Neural progenitor cell (in vitro differentiated cells): ENCODE data around the gene DHODH. TPM values are rescaled to one million over a fixed set of nuclear protein-coding genes. Genes with fewer than 3 reads are reported as not detected.
"Not testable (repeated sequence)": the region's sequence is repeated elsewhere in the genome, so short reads cannot be mapped to it uniquely, and the experiment has no call there.

Source experiments
- DNase-seq: peaks from one replicate; pipeline ENCODE4 v3.0.0-alpha.2; 2016; ENCODE audit warnings: low spot score
- H2AFZ ChIP-seq: fragments of 200-600 bp; sonication (generic); replicated peaks from 2 replicates; pipeline ENCODE4 v1.6.1; 2016; ENCODE audit warnings: antibody characterized with exemption
- H3F3A ChIP-seq: fragments of 200-600 bp; sonication (generic); 2 replicates; pipeline ENCODE4 v1.6.1; 2016; ENCODE audit warnings: antibody characterized with exemption, low read depth
- H3K27ac ChIP-seq: fragments of 200-600 bp; sonication (generic); 2 replicates; pipeline ENCODE4 v1.5.1; 2016; ENCODE audit warnings: mild to moderate bottlenecking
- H3K27me3 ChIP-seq: fragments of 200-600 bp; sonication (generic); 2 replicates; pipeline ENCODE4 v1.6.1; 2016; ENCODE audit warnings: mild to moderate bottlenecking, moderate library complexity
- H3K36me3 ChIP-seq: fragments of 200-600 bp; sonication (generic); 2 replicates; pipeline ENCODE4 v1.5.1; 2016
- H3K4me1 ChIP-seq: fragments of 200-600 bp; sonication (generic); 2 replicates; pipeline ENCODE4 v1.6.1; 2016; ENCODE audit warnings: mixed run types
- H3K4me2 ChIP-seq: fragments of 200-600 bp; sonication (generic); 2 replicates; pipeline ENCODE4 v1.6.1; 2016
- H3K4me3 ChIP-seq: fragments of 200-600 bp; sonication (generic); 2 replicates; pipeline ENCODE4 v1.5.1; 2016
- H3K79me2 ChIP-seq: fragments of 200-600 bp; sonication (generic); 2 replicates; pipeline ENCODE4 v1.6.1; 2016; ENCODE audit warnings: low read depth
- H3K9ac ChIP-seq: fragments of 200-600 bp; sonication (generic); 2 replicates; pipeline ENCODE4 v1.6.1; 2016
- H3K9me3 ChIP-seq: fragments of 200-600 bp; sonication (generic); 2 replicates; pipeline ENCODE4 v1.5.1; 2016; ENCODE audit warnings: low read depth
- H4K20me1 ChIP-seq: fragments of 200-600 bp; sonication (generic); 2 replicates; pipeline ENCODE4 v1.6.1; 2016; ENCODE audit warnings: low read depth
- H3K27ac Mint-ChIP-seq: 3 replicates; pipeline ENCODE4 v1.8.0; 2021; ENCODE audit warnings: mixed read lengths
- H3K27me3 Mint-ChIP-seq: 2 replicates; pipeline ENCODE4 v1.8.0; 2022; ENCODE audit warnings: low read depth, mild to moderate bottlenecking, inconsistent platforms, moderate library complexity, mixed read lengths; ENCODE audit not compliant: insufficient read depth
- H3K36me3 Mint-ChIP-seq: 3 replicates; pipeline ENCODE4 v1.8.0; 2021; ENCODE audit warnings: mixed read lengths
- H3K4me1 Mint-ChIP-seq: 3 replicates; pipeline ENCODE4 v1.8.0; 2021; ENCODE audit warnings: mixed read lengths
- H3K4me3 Mint-ChIP-seq: 3 replicates; pipeline ENCODE4 v1.8.0; 2021; ENCODE audit warnings: mild to moderate bottlenecking, moderate library complexity, mixed read lengths
- H3K9me3 Mint-ChIP-seq: 3 replicates; pipeline ENCODE4 v1.8.0; 2020; ENCODE audit warnings: mixed read lengths
- CTCF ChIP-seq: fragments of 200-600 bp; sonication (generic); IDR thresholded peaks from 2 replicates; pipeline ENCODE4 v1.5.1; 2017; ENCODE audit warnings: antibody characterized with exemption, mild to moderate bottlenecking
- EZH2 ChIP-seq: fragments of 200-600 bp; sonication (generic); IDR thresholded peaks from 2 replicates; pipeline ENCODE4 v1.6.1; 2017; ENCODE audit warnings: antibody characterized with exemption, mild to moderate bottlenecking, moderate library complexity
- EZH2phosphoT487 ChIP-seq: fragments of 200-600 bp; sonication (generic); IDR thresholded peaks from 2 replicates; pipeline ENCODE4 v1.6.1; 2017; ENCODE audit warnings: antibody characterized with exemption
- small RNA-seq: library from RNA; depleted of rRNA; stranded (forward); fragments of <200 nt; gene quantifications from one replicate; pipeline ENCODE3, GENCODE V24; 2015
- total RNA-seq: library from RNA; depleted of rRNA; stranded (reverse); fragments of >200 nt; gene quantifications from 2 replicates; pipeline ENCODE4 v1.2.3, GENCODE V29; 2015; ENCODE audit warnings: low replicate concordance

The DHODH gene
- total RNA-seq, 1 donor from 2014 or later, result 7.2 TPM

- Histone ChIP-seq H3K27ac (no peak overlapping the region), H3K27me3 (no peaks in the 10 kb centered on the region), H3K9me3 (no peaks in the 10 kb centered on the region), H3K79me2 (no peaks in the 10 kb centered on the region), H3K4me1 (peaks cover 20% of the 10 kb centered on the region), H3K4me2 (no peak overlapping the region), H3K9ac (no peak overlapping the region), H2AFZ (peak overlapping the region; percentile 93), H4K20me1 (no peaks in the 10 kb centered on the region), H3K36me3 (no peaks in the 10 kb centered on the region), H3K4me3 (no peak overlapping the region), H3F3A (peaks cover 12% of the 10 kb centered on the region)
- H3K4me3 Mint-ChIP-seq, result no peak overlapping the region
- DNase-seq, result no peak
- H3K4me1 Mint-ChIP-seq, result peaks cover 6% of the 10 kb centered on the region
- H3K36me3 Mint-ChIP-seq, result no peaks in the 10 kb centered on the region
- H3K27me3 Mint-ChIP-seq, result peaks cover 2% of the 10 kb centered on the region
- TF ChIP-seq CTCF, result no peak
- no peak for TF ChIP-seq EZH2phosphoT487
- no peak for TF ChIP-seq EZH2
- H3K27ac Mint-ChIP-seq, result no peak overlapping the region
- no peaks in the 10 kb centered on the region for H3K9me3 Mint-ChIP-seq
Measured at GRCh38 chr16:72073560-72074230, 65.2 kb downstream of the DHODH start.

GRCh38 chr16:72075067-72075466, 66.5 kb downstream of the DHODH start:
- H3K27ac ChIP-seq, H3K79me2 ChIP-seq, H3K36me3 ChIP-seq, H3K36me3 Mint-ChIP-seq, H3K9me3 Mint-ChIP-seq, H3K4me1 Mint-ChIP-seq, H3K9me3 ChIP-seq, H3K27me3 Mint-ChIP-seq, H3K4me3 ChIP-seq, H3K27me3 ChIP-seq, H2AFZ ChIP-seq, H3K27ac Mint-ChIP-seq, H3K9ac ChIP-seq, H3K4me3 Mint-ChIP-seq, H3K4me2 ChIP-seq, H4K20me1 ChIP-seq, DNase-seq: not testable (repeated sequence)
- H3F3A ChIP-seq, result peaks cover 12% of the 10 kb centered on the region
- H3K4me1 ChIP-seq, result peaks cover 20% of the 10 kb centered on the region

Small RNA genes within 50 kb of the gene (small RNA-seq; reads per million reads assigned to genes)
- not detected for gene RPL39P31

Other genes with a start within 250 kb of the DHODH start
- 59.3 and 72.6 TPM in 2 replicates for gene AP1G1, start 199.9 kb upstream of the DHODH start, total RNA-seq
- gene ATXN1L, start 162.8 kb upstream of the DHODH start, total RNA-seq, result 19.8 and 26.4 TPM in 2 replicates
- gene ZNF821, start 124.6 kb upstream of the DHODH start, total RNA-seq, result 10.3 and 23.6 TPM in 2 replicates
- 376 and 400 TPM in 2 replicates for gene IST1, start 113.2 kb upstream of the DHODH start, total RNA-seq
- 0.03 and 0.04 TPM in 2 replicates for gene PKD1L3, start 8.3 kb upstream of the DHODH start, total RNA-seq
- gene HP, start 45.8 kb downstream of the DHODH start, total RNA-seq, result not detected in 2 replicates
- gene HPR, start 54.5 kb downstream of the DHODH start, total RNA-seq, result 0.37 TPM in 1 of 2 replicates, not detected in the other
- gene TXNL4B, start 84.9 kb downstream of the DHODH start, total RNA-seq, result 12.0 and 23.4 TPM in 2 replicates
- gene DHX38, start 85.1 kb downstream of the DHODH start, total RNA-seq, result 31.6 and 53.2 TPM in 2 replicates
- gene PMFBP1, start 163.4 kb downstream of the DHODH start, total RNA-seq, result 0.96 and 12.8 TPM in 2 replicates